Central memory CD4-positive, alpha-beta T cell (primary cell): ENCODE results near the gene SPDYC.
A peak's percentile ranks its signal among the peaks of the same experiment; 100 is the strongest.
"Not testable (repeated sequence)": the region's sequence is repeated elsewhere in the genome, so short reads cannot be mapped to it uniquely, and the experiment has no call there.

ENCODE experiments used
- DNase-seq: peaks from one replicate; pipeline ENCODE4 v3.0.0; 2022

The SPDYC gene

GRCh38 chr11:65169164-65169641 lies 830 bp upstream of the SPDYC start:
- no peak for DNase-seq

DNA sequence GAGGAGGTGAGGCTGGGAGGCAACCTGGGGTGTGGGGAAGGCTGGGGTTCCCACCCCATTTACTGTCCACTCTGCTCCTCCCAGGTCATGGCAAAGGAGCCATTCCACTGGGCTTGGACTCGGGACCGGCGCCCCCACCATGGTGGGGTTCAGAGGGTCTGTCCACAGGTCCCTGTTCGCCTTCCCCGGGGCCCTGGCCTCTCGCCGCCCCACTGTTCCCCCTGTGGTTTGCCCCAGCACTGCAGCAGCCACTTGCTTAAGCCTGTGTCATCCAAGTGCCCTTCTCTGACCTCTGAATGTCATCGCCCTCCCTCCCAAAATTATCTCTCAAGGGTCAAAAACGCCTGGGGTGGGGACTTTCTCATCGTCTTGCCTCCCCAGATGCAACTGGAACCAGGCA lies 2.6 kb downstream of the SPDYC start:
- no peak for DNase-seq

DNA sequence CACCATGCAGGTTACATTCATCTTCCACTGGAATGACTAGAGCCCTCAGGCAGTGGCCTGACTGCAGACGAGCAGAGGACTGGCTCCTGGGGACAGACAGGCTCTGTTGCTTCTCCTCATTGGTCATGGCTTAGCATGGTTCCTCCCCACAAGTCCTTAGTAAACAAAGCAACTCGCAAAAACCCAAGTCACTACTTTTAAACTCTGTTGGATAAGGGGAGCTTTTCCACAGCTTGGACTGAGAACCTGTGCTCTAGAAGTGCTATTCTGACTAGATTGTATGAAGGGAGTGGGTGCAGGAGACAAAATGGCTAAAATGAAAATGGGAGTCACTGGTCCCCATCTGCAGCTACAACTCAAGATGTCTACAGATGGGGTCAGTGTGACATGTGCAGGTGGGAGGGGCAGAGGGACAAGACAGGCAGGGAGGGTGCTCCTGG lies 4.6 kb downstream of the SPDYC start:
- not testable (repeated sequence) for DNase-seq

DNA sequence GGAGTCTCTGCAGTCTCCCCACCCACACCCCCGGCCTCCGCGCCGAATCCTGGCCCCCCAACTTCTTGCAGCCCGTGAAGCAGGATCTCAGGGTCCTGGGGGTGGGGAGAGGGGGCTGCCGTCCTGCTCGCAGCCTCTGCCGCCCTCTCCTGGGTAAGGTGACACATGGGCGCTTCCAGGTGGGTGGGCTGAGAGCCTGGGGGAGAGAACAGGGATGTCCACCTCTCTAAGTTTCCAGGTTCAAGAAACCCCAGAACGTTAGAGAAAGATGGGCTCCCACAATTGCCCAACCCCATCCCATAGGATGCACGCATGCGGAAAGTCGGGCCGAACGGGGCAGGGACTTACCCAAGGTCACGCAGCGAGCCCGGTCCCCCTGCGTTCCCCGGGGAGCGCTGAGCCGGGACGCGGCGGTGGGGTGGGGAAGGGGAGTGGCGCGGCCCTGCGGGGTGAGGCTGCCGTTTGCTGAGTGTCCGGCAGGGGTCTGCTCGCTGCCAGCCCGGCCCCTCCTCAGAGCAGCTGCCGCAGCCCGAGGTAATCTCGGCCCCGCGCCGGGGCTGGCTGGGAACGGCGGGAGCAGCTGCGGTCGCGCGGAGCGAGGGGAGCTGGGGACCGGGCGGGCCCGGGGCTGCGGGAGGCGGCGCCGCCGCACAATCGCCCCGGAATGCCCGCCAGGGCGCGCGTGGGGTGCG lies 11.0 kb downstream of the SPDYC start:
- DNase-seq: peak; percentile 47

- DNase-seq: peak; percentile 62
Measured at GRCh38 chr11:65181569-65182257, 11.7 kb downstream of the SPDYC start, which contains the start of gene CAPN1. TSS of gene CAPN1 (plus strand) at chr11:65181928. CDS start at chr11:65182702, 774 bp downstream.

- DNase-seq: peak; percentile 6
Measured at GRCh38 chr11:65182258-65183170, 12.5 kb downstream of the SPDYC start.

GRCh38 chr11:65183201-65183891 lies 13.3 kb downstream of the SPDYC start:
- no peak for DNase-seq

GRCh38 chr11:65184146-65184545 lies 14.1 kb downstream of the SPDYC start:
- DNase-seq: no peak

DNA sequence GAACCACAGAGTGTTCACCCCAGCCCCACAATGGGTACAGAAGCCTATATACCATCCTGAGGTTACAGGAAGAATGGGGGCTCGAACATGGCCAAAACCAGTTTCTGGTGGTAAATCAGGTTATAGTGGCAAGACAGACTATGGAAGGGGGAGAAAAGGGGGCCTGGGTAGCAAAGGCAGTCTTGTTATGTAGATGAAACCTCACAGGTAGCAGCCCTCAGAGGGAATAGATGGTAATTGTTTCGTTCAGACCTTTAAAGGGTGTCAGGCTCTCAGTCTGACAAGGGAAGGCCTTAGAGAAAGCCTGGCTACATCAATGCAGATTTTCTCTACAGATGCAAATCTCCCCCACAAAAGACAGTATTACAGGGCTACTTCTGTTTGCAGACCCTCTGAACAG lies 15.1 kb downstream of the SPDYC start:
- no peak for DNase-seq

GRCh38 chr11:65185869-65186341 lies 15.9 kb downstream of the SPDYC start:
- no peak for DNase-seq

- no peak for DNase-seq
Measured at GRCh38 chr11:65186701-65187100, 16.7 kb downstream of the SPDYC start.

DNA sequence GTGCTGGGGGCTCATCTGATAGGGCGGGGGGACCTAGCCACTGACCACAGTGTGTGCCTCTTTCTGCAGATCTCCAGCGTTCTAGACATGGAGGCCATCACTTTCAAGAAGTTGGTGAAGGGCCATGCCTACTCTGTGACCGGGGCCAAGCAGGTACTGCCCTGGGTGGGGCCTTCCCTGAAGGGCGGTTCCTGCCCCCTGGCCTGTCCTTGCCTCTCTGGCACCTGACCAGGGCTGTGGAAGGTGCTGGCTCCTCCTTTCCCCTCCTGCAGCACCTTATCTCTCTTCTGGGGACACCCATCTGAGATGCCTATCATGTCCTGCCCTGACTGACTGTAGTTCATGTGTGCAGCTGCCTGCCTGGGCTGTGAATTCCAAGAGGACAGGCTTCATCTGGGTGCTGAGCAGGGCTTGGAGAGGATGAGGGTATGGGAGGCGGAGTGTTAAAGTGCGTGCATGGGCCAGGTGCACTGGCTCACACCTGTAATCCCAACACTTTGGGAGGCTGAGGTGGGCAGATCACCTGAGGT lies 17.2 kb downstream of the SPDYC start:
- DNase-seq: no peak

- no peak for DNase-seq
Measured at GRCh38 chr11:65187971-65188461, 18.0 kb downstream of the SPDYC start.

DNA sequence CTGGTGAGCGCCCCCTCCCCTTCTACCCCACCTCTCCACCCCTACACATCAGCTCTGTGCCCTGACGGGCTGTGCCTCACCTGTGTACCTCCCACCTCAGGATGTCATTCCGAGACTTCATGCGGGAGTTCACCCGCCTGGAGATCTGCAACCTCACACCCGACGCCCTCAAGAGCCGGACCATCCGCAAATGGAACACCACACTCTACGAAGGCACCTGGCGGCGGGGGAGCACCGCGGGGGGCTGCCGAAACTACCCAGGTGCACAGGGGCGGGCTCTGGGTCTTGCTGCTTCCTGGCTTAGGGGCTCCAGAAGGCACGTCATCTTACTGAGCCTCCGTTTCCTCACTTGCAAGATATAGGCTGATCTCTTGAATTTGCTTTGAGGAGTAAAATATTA lies 18.5 kb downstream of the SPDYC start:
- no peak for DNase-seq

DNA sequence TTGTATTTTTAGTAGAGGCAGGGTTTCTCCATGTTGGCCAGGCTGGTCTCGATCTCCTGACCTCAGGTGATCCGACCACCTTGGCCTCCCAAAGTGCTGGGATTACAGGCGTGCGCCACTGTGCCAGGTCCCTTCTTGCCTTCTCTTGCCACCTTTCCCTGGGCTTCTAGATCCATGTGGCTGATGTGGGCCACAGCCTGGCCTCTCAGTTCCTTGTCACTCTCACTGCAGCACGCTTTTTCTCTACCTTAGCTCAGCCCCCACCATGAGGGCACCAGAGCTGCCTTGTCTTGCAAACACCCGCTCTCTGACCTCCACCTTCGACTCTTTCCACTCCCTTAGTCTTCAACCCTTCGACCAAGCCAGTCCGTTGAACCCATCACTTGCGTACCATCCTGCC lies 19.2 kb downstream of the SPDYC start:
- no peak for DNase-seq

DNA sequence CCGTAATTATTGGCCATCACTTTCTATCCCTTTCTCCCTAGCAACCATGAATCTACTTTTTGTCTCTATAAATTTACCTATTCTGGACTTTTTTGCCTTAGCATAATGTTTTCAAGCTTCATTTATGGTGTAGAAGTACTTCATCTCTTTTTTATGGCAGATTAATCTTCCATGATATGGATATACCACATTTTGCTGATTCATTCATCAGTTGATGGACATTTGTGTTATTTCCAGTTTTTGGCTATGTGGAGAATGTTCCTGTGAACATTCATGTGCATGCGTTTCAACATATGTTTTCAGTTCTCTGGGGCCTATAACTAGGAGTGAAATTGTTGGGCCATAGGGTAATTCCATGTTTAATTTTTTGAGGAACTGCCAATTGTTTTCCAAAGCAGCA lies 24.5 kb downstream of the SPDYC start:
- no peak for DNase-seq

- no peak for DNase-seq
Measured at GRCh38 chr11:65204143-65204542, 34.1 kb downstream of the SPDYC start.

DNA sequence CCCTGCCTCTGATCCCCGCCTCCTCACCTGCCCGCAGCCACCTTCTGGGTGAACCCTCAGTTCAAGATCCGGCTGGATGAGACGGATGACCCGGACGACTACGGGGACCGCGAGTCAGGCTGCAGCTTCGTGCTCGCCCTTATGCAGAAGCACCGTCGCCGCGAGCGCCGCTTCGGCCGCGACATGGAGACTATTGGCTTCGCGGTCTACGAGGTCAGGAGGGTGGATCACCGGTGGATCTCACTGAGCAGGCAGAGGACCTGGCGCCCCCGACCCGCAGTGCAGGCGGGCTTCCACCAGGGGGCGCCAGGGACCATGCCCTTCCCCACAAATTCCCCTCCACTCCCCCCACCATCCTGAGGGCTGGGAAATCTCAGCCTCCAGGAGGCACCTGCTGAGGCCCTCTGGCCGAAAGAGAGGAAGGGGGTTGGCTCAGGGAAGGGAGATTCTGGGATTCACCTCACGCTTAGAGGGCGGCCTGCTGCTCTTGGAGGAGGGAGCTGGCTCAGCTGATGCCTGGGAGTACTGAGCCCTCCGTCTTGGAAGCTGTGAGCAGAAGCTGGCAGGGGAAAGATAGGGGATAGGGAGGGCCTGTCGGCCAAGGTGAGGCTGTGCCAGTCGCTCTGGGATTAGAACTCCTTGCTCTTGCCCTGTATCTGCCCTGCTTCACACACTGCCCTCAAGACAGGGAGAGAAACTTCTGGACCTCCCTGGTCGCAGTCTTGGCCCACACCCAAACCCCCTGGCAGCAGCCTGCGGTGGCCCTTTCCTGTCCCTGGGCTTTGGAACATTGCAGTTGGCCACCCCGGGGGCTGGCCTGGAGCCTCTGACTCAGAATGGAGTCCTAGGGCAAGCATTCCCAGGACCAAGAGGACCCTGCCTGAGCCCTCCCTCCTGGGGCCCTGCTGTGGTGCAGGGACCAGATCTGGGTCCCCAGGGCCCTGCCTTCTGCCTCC lies 34.9 kb downstream of the SPDYC start:
- DNase-seq: peak; percentile 24

DNA sequence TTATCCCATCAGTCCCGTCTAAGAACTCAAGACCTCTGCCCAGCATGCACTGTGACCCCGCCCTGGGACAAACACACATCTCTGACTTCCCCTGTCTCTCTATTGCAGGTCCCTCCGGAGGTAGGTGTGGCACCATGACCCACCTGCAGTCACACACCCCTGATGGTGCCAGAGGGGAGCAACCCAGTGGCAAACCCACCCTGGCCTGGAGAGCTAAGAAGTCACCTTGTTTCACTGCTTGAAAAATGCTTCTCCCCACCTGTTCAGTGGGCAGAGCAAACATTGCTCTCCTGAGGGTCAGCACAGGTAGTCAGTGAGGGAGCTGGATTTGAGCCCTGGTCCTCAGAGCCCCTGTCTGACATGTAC lies 35.6 kb downstream of the SPDYC start:
- DNase-seq: no peak

- no peak for DNase-seq
Measured at GRCh38 chr11:65206441-65206841, 36.4 kb downstream of the SPDYC start.

DNA sequence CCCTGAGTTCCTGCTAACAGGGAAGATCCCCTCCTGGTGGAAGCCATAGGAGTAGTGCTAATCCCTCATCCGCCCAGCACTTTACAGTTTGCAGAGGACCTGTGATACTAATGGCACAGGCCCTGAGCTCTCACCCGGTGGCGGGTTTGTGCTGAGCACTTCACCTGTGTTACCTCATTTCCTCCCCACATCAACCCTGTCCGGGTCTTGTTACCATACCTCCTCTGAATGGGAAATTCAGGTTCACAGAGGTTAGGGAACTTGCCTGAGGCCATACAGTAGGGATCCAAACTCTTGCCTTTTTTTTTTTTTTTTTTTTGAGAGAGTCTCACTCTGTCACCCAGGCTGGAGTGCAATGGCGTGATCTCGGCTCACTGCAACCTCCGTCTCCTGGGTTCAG lies 36.9 kb downstream of the SPDYC start:
- DNase-seq: no peak
